Pancreas (tissue), 10 donors: ENCODE data around the gene ZMIZ1. TPM values are rescaled to one million over a fixed set of nuclear protein-coding genes. Genes with fewer than 3 reads are reported as not detected.

Experiments used
- ATAC-seq, 4 donors: fragments of 200-7000 bp; cut with Tn5 transposase; one replicate each; pipeline versions ENCODE4 v1.8.0 to v1.9.1; 2020; ENCODE audit warnings: mild to moderate bottlenecking in 4 of 4, moderate library complexity in 4 of 4
- DNase-seq, 6 donors: peaks; one replicate each; pipeline ENCODE4 v3.0.0-alpha.2; 2020
- FAIRE-seq: peaks from 2 replicates; lab custom pipeline; 2012; peaks lifted over from hg19 to GRCh38; lab: Jason Lieb, UNC
- H3K27ac ChIP-seq, 4 donors: fragments of 200-600 bp; sonication (generic); 1 replicate in 3 of 4; 2 replicates in 1 of 4; pipeline versions ENCODE4 v1.5.0 to v1.8.0; 2020
- H3K27me3 ChIP-seq, 4 donors: fragments of 200-600 bp; one replicate each; pipeline ENCODE4 v1.8.0; 2021
- H3K36me3 ChIP-seq, 3 donors: fragments of 200-600 bp; sonication (generic) in 1 of 3; one replicate each; pipeline versions ENCODE4 v1.5.0 to v1.8.0; 2020 to 2021
- H3K4me1 ChIP-seq, 3 donors: fragments of 200-600 bp; one replicate each; pipeline ENCODE4 v1.8.0; 2021
- H3K4me3 ChIP-seq, 4 donors: fragments of 200-600 bp; sonication (generic) in 2 of 4; one replicate each; pipeline versions ENCODE4 v1.5.0 to v1.8.0; 2020 to 2021
- H3K9me3 ChIP-seq, 4 donors: fragments of 200-600 bp; one replicate each; pipeline ENCODE4 v1.8.0; 2021
- CTCF ChIP-seq, 4 donors: fragments of 200-600 bp; sonication (generic) in 3 of 4; IDR thresholded peaks; one replicate each; pipeline versions ENCODE4 v1.5.0 to v1.8.0; 2021; ENCODE audit warnings: antibody characterized with exemption in 4 of 4
- WGBS, 2 donors: extraction: QIAGEN DNeasy Blood & Tissue Kit; methylation state at CpG; one replicate each; pipeline ENCODE4 v1.1.7; 2013; 5-methylcytosine and 5-hydroxymethylcytosine counted together
- intact Hi-C, 3 donors: fragments of 100-400 bp; cut with DNase I; formaldehyde crosslinking; loops; one replicate each; pipeline versions ENCODE4 v1.11.1 to v1.14.2; 2022
- polyA plus RNA-seq, 2 donors: library from polyadenylated mRNA; stranded (reverse); fragments of 200-250 nt; gene quantifications; one replicate each; pipeline ENCODE4 v1.2.3, GENCODE V29; 2013
- total RNA-seq, 6 donors: library from RNA; stranded (reverse); fragmentation: NEBNext Ultra II Directional in 4 of 6; extraction: Animal tissue kit (Norgen Biotek cat#: 25700) in 4 of 6; gene quantifications; one replicate each; pipeline versions ENCODE4 v1.2.1 to v1.2.4, GENCODE V29; 2021 to 2023
- donor health status: healthy with polysubstance abuse.
- donor health status: DM: no; HTN: no; CAD: no; lungs with moderate emphysema.
- donor health status: DM: no; HTN: no; CAD: no.
- donor health status: control.
- donor health status: control.
- donor health status: Bipolar disorder and iron deficiency.
- donor health status: DM: yes; HTN: yes; CAD: no.
- donor health status: DM: no; HTN: no; CAD: no.
- donor health status: DM: no; HTN: no; CAD: no.
- donor health status: DM: yes; HTN: yes; CAD: no.

ZMIZ1 gene
- total and polyA plus RNA-seq, 8 donors, result 14.5 to 45.0 (median 21.9) TPM

- no peak for FAIRE-seq
- no peak for TF ChIP-seq CTCF (IDR thresholded peaks at IDR 0.05)
- no peak for ATAC-seq
- intact Hi-C loops, result no loop called here
- WGBS, 2 donors, result 86 to 91% methylated on average over 7 of the region's 7 CpGs
- no peak overlapping the region for H3K27ac ChIP-seq
- H3K4me1 ChIP-seq, result no peaks in the 10 kb centered on the region
- H3K36me3 ChIP-seq, result no peaks in the 10 kb centered on the region
- H3K27me3 ChIP-seq, result no peaks in the 10 kb centered on the region
- H3K4me3 ChIP-seq, result no peak overlapping the region
- H3K9me3 ChIP-seq, result no peaks in the 10 kb centered on the region
- DNase-seq, result peak in 1 of 6 donors; percentile 3
These were observed 252.2 kb downstream of the ZMIZ1 start for GRCh38 chr10:79320820-79321493.

- no peak overlapping the region for H3K27ac ChIP-seq
- no peaks in the 10 kb centered on the region for H3K36me3 ChIP-seq
- ATAC-seq (no peak), FAIRE-seq (no peak), DNase-seq (peak in 2 of 6 donors; percentile 10 to 19)
- no peak overlapping the region for H3K4me3 ChIP-seq
- no peaks in the 10 kb centered on the region for H3K27me3 ChIP-seq
- H3K4me1 ChIP-seq, result no peaks in the 10 kb centered on the region
- WGBS, 2 donors, result 76 to 87% methylated on average over 2 of the region's 2 CpGs
- TF ChIP-seq CTCF (IDR thresholded peaks at IDR 0.05), result no peak
- H3K9me3 ChIP-seq, result no peaks in the 10 kb centered on the region
- intact Hi-C loops, result no loop called here
These were observed 252.7 kb downstream of the ZMIZ1 start for GRCh38 chr10:79321494-79321882.

- H3K36me3 ChIP-seq, result no peaks in the 10 kb centered on the region
- DNase-seq (no peak), ATAC-seq (no peak), FAIRE-seq (no peak)
- no peak overlapping the region for H3K4me3 ChIP-seq
- H3K4me1 ChIP-seq, result no peaks in the 10 kb centered on the region
- intact Hi-C loops, result no loop called here
- no peak overlapping the region for H3K27ac ChIP-seq
- no peaks in the 10 kb centered on the region for H3K9me3 ChIP-seq
- TF ChIP-seq CTCF (IDR thresholded peaks at IDR 0.05), result no peak
- no peaks in the 10 kb centered on the region for H3K27me3 ChIP-seq
These were observed 253.2 kb downstream of the ZMIZ1 start for GRCh38 chr10:79321951-79322350.

- intact Hi-C loops, result no loop called here
- no peak overlapping the region for H3K4me3 ChIP-seq
- DNase-seq (peak in 4 of 6 donors; percentile 19 to 58 (median 32)), ATAC-seq (peak in 3 of 4 donors; percentile 27 to 71 (median 51)), FAIRE-seq (no peak)
- WGBS, 2 donors, result 89 to 90% methylated on average over 15 of the region's 15 CpGs
- no peaks in the 10 kb centered on the region for H3K4me1 ChIP-seq
- H3K9me3 ChIP-seq, result no peaks in the 10 kb centered on the region
- no peak overlapping the region for H3K27ac ChIP-seq
- TF ChIP-seq CTCF (IDR thresholded peaks at IDR 0.05), result no peak
- H3K36me3 ChIP-seq, result no peaks in the 10 kb centered on the region
- H3K27me3 ChIP-seq, result no peaks in the 10 kb centered on the region
These were observed 254.1 kb downstream of the ZMIZ1 start for GRCh38 chr10:79322616-79323543.
